Osteocyte (in vitro differentiated cells): ENCODE measurements around the gene BBS7. TPM values are rescaled to one million over a fixed set of nuclear protein-coding genes. Genes with fewer than 3 reads are reported as not detected.

Source experiments
- DNase-seq: peaks from one replicate; pipeline ENCODE4 v3.0.0; 2021; ENCODE audit warnings: mixed read lengths; ENCODE audit not compliant: unreplicated experiment; ENCODE audit errors: extremely low spot score
- H3K27ac Mint-ChIP-seq: one replicate; pipeline ENCODE4 v1.8.0; 2021; ENCODE audit warnings: mild to moderate bottlenecking, mixed read lengths; ENCODE audit not compliant: unreplicated experiment
- H3K27me3 Mint-ChIP-seq: one replicate; pipeline ENCODE4 v1.8.0; 2021; ENCODE audit warnings: mixed read lengths; ENCODE audit not compliant: unreplicated experiment
- H3K36me3 Mint-ChIP-seq: one replicate; pipeline ENCODE4 v1.8.0; 2021; ENCODE audit warnings: mixed read lengths; ENCODE audit not compliant: unreplicated experiment
- H3K4me1 Mint-ChIP-seq: one replicate; pipeline ENCODE4 v1.8.0; 2021; ENCODE audit warnings: mixed read lengths; ENCODE audit not compliant: unreplicated experiment
- H3K4me3 Mint-ChIP-seq: one replicate; pipeline ENCODE4 v1.8.0; 2021; ENCODE audit warnings: mild to moderate bottlenecking, moderate library complexity, mixed read lengths; ENCODE audit not compliant: unreplicated experiment
- H3K9me3 Mint-ChIP-seq: one replicate; pipeline ENCODE4 v1.8.0; 2021; ENCODE audit warnings: mixed read lengths; ENCODE audit not compliant: unreplicated experiment
- CTCF ChIP-seq: fragments of 200-600 bp; sonication (generic); IDR thresholded peaks from 2 replicates; pipeline ENCODE4 v1.5.0; 2021; ENCODE audit warnings: antibody characterized with exemption, mild to moderate bottlenecking, moderate library complexity
- total RNA-seq: library from RNA; stranded (reverse); gene quantifications from 2 replicates; pipeline ENCODE4 v1.2.1, GENCODE V29; 2021

BBS7 gene
- total RNA-seq, 1 donor from 2014 or later = 19.0 TPM

- Mint-ChIP-seq H3K36me3 (peaks cover 10% of the 10 kb centered on the region), H3K4me1 (peaks cover 40% of the 10 kb centered on the region), H3K4me3 (peak within 1 kb of the TSS; percentile 90), H3K27me3 (no peaks in the 10 kb centered on the region), H3K27ac (peak within 1 kb of the TSS; percentile 89), H3K9me3 (no peaks in the 10 kb centered on the region)
- peak; percentile 97 for DNase-seq
- no peak for TF ChIP-seq CTCF
These were observed 46.6 kb downstream of the BBS7 start, which contains the start of gene CCNA2 for GRCh38 chr4:121823505-121824170. Gene CCNA2 (minus strand): TSS chr4:121823883. CDS start chr4:121823628, 255 bp downstream.

GRCh38 chr4:121822796-121823504, 47.3 kb downstream of the BBS7 start:
- H3K9me3 Mint-ChIP-seq = no peaks in the 10 kb centered on the region
- peaks cover 40% of the 10 kb centered on the region for H3K4me1 Mint-ChIP-seq
- peak; percentile 31 for TF ChIP-seq CTCF
- peak overlapping the region; percentile 90 for H3K4me3 Mint-ChIP-seq
- H3K27ac Mint-ChIP-seq = peak overlapping the region; percentile 89
- no peaks in the 10 kb centered on the region for H3K27me3 Mint-ChIP-seq
- peaks cover 11% of the 10 kb centered on the region for H3K36me3 Mint-ChIP-seq
- DNase-seq = no peak

- Mint-ChIP-seq H3K4me3 (peak overlapping the region; percentile 90), H3K9me3 (no peaks in the 10 kb centered on the region), H3K27me3 (no peaks in the 10 kb centered on the region), H3K4me1 (peaks cover 40% of the 10 kb centered on the region), H3K27ac (peak overlapping the region; percentile 89), H3K36me3 (peaks cover 11% of the 10 kb centered on the region)
- no peak for DNase-seq
- TF ChIP-seq CTCF = no peak
These were observed 48.2 kb downstream of the BBS7 start for GRCh38 chr4:121822047-121822446.

- Mint-ChIP-seq H3K4me3 (no peak overlapping the region), H3K4me1 (peaks cover 40% of the 10 kb centered on the region), H3K27me3 (no peaks in the 10 kb centered on the region), H3K36me3 (peaks cover 20% of the 10 kb centered on the region), H3K27ac (peak overlapping the region; percentile 59), H3K9me3 (no peaks in the 10 kb centered on the region)
- DNase-seq = no peak
- no peak for TF ChIP-seq CTCF
These were observed 50.9 kb downstream of the BBS7 start for GRCh38 chr4:121819216-121819965.
